HG02588 (cell line): ENCODE data around the gene TMC7.
"Not testable (repeated sequence)": the region's sequence is repeated elsewhere in the genome, so short reads cannot be mapped to it uniquely, and the experiment has no call there.

Experiments
- ATAC-seq: cut with Tn5 transposase; IDR thresholded peaks from one replicate; pipeline ENCODE4 v1.9.1; 2021; ENCODE audit warnings: mild to moderate bottlenecking, moderate library complexity; ENCODE audit not compliant: unreplicated experiment

The TMC7 gene

DNA sequence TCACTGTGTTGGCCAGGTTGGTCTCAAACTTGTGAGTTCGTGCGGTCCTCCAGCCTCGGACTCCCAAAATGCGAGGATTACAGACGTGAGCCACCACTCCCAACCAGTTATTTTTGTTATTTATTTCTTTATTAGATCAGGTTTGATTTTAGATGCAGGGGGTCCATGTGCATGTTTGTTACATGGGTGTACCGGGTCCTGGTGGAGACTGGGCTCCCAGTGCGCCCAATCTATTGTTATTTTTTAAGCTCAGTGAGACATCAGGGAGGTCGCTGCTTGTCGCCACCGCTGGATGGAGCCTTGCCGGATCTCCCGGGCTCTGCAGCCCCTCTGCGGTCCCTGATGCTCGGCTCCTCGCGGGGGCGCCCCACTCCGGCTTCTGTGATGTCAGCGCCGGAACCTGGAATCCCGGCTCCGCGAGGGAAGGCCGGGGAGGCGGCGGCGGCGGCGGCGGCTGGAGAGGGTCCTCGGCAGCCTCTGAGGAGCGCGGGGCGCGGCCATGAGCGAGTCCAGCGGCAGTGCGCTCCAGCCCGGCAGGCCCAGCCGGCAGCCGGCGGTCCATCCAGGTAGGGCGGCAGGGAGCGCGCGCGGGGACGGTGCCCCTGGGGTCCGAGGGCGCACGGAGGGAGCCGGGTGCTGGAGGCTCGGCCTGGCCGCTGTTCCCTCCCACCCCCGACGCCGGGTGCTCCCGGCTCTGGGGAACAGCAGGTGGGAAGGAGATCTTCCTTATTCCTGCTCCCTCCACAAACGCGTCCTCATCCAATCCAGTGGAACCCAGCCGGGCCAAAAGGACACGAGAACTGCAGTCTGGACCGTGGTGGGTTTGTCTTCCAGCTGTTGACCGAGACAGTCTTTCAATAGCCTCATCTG is at the start of gene TMC7:
TSS of gene TMC7 (plus strand) at position 370 of the 870 bp plus-strand sequence. CDS start at position 500, 130 bp downstream.
- ATAC-seq, result no peak

DNA sequence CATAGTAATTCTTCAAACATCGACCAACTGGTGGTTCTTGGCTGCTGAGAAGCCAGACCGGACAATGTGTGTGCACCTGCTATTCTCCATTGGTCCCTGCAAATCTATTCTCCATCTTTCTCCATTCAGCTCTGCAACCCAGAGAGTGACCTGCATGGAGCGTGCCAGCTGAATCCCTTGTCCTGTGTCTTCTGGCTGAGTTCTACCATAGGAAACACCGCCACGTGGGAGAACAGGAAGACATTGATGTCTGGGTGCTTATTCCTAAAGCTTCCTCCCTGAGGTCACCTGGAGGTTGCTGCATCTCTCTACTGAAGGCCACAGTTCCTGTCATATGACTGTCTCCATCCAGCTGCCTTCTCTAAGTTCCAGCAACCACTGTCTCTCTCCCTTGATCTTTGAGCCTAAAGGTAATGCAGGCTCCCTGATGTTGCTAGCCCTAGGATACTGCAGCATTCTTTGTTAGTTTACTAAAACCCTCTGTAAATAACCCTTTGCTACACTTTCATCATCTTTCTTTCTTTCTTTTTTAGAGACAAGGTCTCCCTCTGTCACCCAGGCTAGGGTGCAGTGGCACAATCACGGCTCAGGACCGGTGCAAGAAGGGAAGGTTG is 46.9 kb upstream of the TMC7 start:
- ATAC-seq, result no peak

DNA sequence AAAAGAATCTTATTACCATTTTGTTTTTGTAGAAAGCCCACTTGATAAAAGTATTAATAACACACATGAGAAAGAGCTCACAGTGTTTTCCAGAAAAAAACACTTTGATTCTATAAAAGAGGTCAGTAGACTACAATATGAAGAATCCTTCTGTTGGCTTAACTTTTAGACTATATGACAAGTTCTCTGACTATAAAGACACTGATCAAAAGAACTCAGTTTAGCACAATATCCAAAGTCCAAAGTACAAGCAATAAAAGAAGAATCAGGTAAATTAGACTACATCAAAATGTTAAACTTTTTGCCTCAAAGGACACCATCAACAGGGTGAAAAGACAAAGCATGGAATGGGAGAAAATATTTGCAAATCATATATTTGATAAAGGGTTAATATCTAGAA is 46.3 kb upstream of the TMC7 start:
- no peak for ATAC-seq

DNA sequence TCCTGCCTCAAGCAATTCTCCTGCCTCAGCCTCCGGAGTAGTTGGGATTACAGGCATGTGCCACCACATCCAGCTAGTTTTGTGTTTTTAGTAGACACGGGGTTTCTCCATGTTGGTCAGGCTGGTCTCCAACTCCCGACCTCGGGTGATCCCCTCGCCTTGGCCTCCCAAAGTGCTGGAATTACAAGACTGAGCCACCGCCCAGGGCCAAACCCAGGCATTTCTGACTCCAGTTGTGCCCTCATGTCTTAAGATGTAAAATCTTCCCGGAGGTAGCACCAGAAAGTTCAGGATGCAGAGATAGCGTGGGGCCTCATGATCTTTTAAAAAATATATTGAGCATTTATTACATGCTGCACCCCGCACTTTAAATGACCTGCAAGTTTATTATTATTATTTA is 44.7 kb upstream of the TMC7 start:
- ATAC-seq, result no peak

DNA sequence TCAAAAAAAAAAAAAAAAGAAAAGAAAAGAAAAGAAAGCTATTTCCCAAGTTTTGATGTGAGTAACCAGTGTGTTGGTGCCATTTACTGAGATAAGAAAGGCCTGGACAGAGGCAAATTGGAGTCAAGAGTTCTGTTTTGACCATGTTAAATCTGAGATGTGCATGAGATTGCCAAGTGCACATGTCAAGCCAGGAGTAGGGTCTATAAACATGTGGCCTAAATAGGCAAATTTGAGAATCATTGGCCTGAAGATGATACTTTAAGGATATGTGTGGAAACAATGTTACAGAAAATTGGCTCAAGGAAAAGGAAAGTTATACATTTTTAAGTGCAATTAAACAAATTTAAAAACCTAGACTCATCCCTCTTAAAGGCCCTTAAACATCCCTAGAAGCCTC is 42.3 kb upstream of the TMC7 start:
- ATAC-seq, result no peak

DNA sequence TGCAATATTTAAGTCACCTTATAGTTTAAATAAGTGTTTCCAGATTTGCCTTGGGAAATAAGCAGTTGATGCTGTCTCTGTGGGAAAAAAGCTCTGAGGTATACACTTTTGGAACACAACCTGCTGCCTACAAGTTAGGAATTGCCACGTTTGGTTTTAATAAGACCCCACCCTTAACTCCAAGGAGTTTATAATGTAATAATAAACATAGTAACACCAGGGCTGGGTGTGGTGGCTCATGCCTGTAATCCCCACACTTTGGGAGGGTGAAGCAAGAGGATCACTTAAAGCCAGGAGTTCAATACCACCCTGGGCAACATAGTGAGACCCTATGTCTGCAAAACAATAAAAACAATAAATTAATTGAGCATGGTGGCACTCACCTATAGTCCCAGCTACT is 41.7 kb upstream of the TMC7 start:
- ATAC-seq, result no peak

DNA sequence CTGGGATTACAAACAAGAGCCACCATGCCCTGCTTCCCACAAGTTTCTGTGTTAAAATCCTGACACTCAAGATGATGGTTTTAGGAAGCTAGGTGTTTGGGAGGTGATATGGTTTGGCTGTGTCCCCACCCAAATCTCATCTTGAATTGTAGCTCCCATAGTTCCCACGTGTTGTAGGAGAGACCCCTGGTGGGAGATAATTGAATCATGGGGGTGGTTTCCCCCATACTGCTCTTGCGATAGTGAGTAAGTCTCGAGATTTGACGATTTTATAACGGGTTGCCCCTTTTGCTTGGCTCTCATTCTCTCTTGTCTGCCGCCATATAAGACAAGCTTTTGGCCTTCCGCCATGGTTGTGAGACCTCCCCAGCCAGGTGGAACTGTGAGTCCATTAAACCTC is 40.3 kb upstream of the TMC7 start:
- ATAC-seq, result no peak

DNA sequence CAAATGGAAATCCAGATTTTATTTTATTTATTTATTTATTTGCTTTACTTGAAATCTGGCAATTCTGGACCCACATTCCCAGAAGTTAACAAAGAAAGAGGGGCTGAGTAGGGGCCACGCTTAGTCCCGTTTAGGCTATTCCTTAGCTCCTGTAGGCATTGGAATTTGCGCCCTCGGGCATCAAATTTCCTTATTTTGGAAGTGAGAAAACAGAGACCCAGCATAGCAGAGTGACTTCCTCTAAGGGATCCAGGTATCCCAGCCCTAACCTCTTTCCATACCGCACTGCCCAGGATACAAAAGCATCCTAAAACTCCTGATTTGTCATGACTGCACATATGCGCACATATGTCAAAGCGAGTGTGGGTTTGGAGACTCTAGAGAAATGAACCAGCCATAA is 38.5 kb upstream of the TMC7 start:
- no peak for ATAC-seq

DNA sequence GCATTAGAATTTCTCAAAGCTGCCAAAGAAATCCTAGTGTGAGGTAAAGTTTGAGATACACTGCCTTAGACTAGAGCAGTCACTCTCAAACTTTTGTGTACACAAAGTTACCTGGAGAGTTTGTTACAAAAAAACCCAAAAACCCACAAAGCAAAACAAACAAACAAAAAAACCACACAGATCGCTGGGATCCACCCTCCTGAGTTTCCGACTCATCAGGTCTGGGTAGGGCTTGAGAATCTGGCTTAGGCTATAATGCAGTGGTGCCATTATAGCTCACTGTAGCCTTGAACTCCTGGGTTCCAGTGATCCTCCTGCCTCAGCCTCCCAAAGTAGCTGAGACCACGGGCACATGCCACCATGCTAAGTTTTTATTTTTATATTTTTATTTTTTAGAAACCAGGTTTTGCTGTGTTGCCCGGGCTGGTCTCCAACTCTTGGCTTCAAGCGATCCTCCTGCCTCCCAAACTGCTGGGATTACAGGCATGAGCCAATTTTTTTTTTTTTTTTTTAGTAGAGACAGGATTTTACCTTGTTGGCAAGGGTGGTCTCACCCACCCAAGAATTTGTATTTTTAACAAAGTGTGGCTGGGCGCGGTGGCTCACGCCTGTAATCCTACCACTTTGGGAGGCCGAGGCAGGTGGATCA is 35.2 kb upstream of the TMC7 start:
- no peak for ATAC-seq

DNA sequence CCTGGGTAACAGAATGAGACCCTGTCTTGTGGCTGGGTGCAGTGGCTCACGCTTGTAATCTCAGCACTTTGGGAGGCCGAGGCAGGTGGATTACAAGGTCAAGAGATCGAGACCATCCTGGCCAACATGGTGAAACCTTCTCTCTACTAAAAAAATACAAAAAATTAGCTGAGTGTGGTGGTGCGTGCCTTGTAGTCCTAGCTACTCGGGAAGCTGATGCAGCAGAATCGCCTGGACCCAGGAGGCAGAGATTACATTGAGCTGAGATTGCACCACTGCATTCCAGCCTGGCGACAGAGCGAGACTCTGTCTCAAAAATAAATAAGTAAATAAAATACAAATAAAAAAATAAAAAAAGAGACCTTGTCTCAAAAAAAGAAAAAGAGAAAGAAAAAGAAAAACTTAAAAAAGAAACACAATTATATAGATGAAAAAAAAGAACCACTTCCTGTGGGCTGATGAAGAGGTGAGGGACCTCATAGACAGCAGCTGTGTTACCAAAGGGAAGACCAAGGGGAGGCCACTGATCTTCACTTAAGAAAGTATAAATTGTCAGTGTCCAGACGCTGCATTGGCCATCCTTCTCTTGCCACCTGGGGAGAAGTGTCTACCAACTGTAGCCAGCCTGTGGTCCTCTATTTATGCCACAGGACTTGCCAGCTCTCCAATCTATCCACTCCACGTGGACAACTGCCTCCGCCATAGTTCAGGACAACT is 33.1 kb upstream of the TMC7 start:
- no peak for ATAC-seq

DNA sequence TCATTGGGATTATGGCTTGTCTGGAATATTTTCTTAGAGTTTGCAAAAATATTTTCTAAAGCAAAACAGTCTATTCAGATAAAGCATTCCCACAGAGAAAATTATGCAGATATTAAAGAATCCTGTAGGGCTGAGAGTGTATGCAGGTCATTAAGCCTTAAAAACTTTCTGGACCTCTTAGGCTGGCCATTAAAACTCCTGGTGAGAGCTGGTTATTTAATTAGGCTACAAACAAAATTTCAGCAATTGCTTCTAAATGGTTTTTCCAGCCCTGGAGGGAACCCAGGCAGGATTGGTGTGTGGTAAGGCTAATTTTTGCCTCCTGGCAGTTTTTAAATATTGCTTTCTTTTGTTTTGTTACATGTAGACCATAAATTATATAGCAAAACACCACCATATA is 30.2 kb upstream of the TMC7 start:
- no peak for ATAC-seq

DNA sequence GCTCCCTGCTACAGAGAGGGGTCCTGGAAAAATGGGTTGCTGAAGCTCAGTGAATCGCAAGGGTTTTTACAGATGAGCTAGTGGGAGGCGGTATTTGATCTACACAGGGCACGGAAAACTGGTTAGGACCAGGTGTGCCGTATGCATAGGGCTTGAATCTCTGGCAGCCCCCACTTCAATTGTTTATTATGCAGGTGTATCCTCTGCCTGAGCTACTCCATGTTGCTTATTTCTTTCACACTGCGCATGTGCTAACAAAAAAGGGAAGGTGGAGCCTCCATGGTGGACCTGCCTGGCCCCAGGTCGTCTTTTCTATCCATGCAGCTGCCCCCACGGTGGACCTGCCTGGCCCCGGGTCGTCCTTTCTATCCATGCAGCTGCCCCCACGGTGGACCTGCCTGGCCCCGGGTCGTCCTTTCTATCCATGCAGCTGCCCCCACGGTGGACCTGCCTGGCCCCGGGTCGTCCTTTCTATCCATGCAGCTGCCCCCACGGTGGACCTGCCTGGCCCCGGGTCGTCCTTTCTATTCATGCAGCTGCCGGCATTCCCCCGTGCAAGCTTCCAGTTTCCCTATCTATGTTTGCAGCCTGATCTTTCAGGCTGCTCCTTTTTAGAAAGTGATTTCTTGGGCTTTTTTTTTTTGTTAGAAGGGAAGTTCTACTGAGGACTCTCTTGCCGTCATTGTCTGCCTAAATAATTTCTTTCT is 27.7 kb upstream of the TMC7 start:
- ATAC-seq, result not testable (repeated sequence)

DNA sequence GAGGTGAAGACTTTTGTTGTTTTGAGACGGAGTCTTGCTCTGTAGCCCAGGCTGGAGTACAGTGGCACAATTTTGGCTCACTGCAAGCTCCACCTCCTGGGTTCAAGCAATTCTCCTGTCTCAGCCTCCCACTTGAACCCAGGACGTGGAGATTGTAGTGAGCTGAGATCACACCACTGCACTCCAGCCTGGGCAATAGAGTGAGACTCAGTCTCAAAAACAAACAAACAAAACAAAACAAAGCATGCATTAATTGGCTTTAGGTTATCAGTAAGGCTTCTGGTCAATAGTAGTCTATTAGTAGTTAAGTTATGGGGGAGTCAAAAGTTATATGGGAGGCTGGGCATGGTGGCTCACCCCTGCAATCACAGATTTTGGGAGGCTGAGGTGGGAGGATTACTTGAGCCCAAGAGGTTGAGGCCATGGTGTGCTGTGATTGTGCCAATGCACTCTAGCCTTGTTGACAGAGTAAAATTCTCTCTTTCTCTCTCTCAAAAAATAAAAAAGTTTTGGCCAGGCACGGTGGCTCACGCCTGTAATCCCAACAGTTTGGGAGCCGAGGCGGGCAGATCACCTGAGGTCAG is 27.0 kb upstream of the TMC7 start:
- not testable (repeated sequence) for ATAC-seq

DNA sequence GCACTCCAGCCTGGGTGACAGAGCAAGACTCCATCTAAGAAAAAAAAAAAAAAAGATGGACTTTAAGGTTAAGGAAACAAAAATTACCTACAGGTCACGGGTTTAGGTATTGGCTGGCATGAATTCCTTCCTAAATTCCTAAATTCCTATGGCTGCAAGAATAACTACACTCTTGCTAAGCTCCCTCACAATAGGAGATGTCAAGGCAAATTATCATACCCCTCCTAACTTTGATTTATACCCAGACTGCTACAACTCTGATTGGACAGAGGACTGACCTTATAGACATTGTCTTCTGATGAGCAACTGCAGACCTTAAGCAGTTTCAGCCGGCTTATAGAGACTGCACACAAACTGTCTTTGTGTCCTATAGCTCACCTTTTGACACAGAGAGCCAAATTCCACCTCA is 25.1 kb upstream of the TMC7 start:
- no peak for ATAC-seq

DNA sequence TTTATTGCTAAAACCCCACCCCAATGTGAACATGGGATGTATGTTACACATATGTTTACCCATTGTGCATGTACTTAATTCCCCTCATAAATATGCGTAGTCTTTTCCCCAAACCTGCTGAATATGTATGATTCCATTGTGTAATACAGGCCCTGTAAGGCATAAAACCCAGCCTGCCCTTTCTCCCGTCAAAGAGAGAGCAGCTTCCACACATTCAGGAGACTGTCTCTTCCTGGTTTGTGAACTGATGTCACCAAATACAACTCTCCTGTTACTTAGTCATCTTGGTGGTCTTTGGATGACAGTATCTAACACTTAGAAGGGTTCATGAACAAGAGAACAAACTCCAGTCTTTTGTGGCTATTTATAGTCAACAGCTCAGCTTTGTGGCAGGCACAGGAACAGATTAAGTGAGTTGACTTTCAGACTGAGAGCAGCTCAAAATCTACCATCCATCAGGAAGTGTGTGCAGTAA is 24.7 kb upstream of the TMC7 start:
- no peak for ATAC-seq

DNA sequence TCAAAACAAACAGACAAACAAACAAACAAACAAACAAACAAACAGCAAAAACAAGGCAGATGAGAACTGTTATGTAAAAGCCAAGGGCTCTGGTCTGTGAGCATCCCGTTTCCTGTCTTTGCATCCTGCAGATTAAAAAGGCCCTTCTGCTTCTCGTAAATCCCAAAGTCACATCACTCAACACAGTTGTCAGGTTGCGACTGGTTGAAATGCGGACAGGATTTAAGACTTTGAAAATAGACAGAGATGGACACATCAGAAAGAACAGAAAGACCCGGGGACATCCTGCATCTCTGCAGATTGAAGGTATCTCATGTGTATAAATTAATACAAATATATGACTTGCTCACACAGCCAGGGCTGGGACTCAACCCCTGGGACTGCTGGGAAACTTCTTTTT is 18.2 kb upstream of the TMC7 start:
- ATAC-seq, result no peak

DNA sequence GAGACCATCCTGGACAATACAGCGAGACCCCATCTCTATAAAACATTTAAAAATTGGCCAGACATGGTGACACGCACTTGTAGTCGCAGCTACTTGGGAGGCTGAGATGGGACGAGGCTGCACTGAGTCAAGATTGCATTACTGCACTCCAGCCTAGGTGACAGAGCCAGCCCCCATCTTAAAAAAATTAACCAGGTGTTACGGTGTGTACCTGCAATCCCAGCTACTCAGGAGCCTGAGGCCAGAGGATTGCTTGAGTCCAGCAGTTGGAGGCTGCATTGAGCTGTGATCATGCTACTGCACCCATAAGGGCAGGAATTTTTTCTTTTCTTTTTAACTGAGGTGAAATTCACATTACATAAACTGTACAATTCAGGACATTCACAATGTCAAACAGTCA is 16.9 kb upstream of the TMC7 start:
- no peak for ATAC-seq

DNA sequence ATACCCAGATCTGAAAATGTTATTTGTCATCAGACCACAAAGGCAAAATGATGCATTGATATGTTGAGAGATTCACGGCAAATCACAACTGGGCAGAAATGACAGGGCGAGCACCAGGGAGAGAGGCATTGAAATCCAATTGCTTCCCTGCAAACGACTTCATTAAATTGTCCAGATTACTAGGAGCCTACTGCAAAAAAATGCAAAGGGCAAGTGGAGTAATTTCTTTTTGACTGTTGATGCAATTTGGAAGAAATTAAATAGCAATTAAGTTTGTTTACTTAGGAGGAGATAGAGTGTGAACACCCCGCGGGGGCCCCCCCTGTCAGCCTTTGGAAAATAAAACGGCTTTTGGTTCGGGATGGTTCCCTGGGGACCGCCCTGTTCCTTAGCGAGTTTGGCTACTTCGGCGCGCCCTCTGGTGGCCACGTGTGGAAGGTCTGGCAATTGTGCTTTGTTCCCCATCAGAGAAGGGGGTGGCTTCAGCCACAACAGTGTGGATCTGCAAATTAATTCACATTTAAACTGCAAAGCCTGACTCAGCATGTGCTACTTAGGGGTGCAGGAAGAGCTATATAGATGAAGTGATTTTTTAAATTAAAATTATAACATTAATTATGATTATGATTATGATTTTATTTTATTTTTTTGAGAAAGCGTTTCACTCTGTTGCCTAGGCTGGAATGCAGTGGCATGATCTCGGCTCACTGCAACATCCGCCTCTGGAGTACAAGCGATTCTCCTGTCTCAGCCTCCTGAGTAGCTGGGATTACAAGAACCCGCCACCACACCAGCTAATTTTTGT is 14.5 kb upstream of the TMC7 start:
- peak; percentile 59 for ATAC-seq

DNA sequence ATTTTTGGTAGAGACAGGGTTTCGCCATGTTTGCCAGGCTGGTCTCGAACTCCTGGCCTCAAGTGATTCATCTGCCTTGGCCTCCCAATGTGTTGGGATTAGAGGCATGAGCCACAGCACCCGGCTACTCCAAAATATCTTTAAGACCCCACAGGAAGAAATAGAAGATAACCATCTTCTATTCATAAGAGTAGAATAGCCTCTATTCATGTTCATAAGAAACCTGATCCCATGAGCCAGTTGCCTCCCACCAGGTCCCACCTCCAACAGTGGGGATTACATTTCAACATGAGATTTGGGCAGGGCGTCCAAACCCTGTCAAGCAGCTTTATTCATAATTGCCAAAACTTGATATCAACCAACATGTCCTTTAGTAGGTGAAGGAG is 13.9 kb upstream of the TMC7 start:
- no peak for ATAC-seq
